GM12891 (cell line): ENCODE results near the gene CXCR6.

Experiments used
- POLR2A ChIP-seq: IDR thresholded peaks from 2 replicates; pipeline ENCODE4 v1.6.1; 2011; ENCODE audit warnings: low read depth, low read length, control low read depth
- POLR2AphosphoS5 ChIP-seq: IDR thresholded peaks from 2 replicates; pipeline ENCODE4 v1.6.1; 2011; ENCODE audit warnings: low read depth, low read length, control low read depth
- SPI1 ChIP-seq: IDR thresholded peaks from 2 replicates; pipeline ENCODE4 v1.6.1; 2011; ENCODE audit warnings: low read depth, low read length, control low read depth
- TAF1 ChIP-seq: IDR thresholded peaks from 2 replicates; pipeline ENCODE4 v1.6.1; 2011; ENCODE audit warnings: low read depth, low read length, control low read depth

DNA sequence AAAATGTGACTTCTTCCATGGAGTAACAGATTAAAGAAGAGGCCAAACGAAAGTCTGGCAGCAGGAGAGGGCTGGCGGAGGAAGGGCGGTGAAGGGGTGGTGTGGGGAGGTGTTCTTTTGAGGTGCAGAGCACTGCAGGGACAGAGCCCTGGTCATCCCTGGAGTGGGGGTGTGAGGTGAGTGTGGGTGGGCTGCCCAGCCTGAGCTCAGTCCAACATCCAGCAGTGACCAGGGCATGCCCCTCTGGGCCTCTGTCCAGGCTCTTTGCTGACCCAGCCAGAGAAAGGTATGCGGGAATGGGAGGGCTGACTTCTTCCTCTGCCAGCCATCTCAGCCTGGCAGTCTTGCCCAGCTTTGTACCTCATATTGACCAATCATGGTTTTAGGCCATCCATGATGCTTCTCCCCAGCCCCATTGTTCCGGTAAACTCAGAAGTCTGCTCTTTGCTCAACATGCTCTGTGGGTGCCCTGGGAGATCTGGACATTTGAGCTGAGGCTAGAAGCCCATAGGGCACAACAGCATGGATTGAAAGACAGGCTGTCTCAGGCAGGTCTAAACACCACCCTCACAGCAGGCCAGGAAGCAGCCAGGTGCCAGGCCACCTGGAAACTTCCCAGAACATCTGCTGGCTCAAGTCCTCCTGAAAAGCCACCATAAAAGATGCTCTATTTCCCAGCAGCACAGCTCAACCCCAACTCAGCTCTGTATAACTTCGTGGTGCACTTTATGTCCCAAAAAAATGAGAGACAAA, 25.9 kb upstream of the CXCR6 start:
- TF ChIP-seq POLR2A = no peak
- TF ChIP-seq POLR2AphosphoS5 = peak; percentile 25; the same call in 1 of the 2 replicates
- TF ChIP-seq TAF1 = no peak
- TF ChIP-seq SPI1 = no peak
